Ishikawa (cell line): ENCODE results near the gene FHIT.

ENCODE experiments used
- CEBPB ChIP-seq: IDR thresholded peaks from 2 replicates; pipeline ENCODE4 v1.6.1; 2012
- CREB1 ChIP-seq: IDR thresholded peaks from 2 replicates; pipeline ENCODE4 v1.6.1; 2012; ENCODE audit warnings: low read depth
- EP300 ChIP-seq: IDR thresholded peaks from 2 replicates; pipeline ENCODE4 v1.6.1; 2012; ENCODE audit warnings: borderline replicate concordance
- NFIC ChIP-seq: IDR thresholded peaks from 2 replicates; pipeline ENCODE4 v1.6.1; 2012
- TF ChIP-seq, protein P1 (sequence below): IDR thresholded peaks from 2 replicates; pipeline ENCODE4 v1.6.1; 2012; ENCODE audit warnings: low read depth, mild to moderate bottlenecking

DNA sequence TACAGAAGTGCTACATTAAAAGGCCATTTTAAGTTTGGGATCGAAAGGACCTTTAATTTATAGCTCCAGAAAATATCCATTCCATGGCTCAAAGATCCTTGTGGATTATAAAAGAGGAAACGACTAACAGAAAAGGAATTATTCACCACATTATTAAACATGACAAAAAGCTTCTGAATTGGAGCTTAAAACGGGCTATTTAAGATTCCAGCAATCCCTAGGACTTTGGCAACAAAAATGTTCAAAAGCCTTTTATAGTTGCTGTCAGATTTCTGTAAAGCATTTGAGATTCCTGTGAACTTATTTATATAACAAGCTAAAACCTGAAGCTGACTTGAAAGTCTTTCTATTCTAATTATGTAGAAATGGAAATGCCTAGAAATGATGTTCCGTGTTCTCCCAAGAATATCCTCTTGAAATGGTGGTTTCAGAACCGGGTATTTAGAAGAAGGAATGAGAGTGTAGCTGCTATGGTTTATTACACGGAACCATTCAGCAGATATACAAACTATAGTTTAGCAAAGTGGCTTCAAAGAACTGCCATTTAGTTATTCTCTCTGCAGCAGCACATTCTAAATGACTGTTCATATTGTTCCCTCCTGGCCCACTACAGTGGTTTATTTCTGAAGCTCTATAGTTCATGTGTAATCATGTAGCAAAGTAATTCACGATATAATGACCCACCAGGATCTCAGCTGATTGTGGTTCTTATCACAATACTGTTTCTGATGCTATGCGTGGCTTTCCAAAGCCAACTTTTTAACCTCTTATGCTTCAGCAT is 961.7 kb downstream of the FHIT start:
- TF ChIP-seq CREB1 (no peak), CEBPB (no peak), EP300 (no peak), NFIC (no peak)
- TF ChIP-seq, protein P1, sequence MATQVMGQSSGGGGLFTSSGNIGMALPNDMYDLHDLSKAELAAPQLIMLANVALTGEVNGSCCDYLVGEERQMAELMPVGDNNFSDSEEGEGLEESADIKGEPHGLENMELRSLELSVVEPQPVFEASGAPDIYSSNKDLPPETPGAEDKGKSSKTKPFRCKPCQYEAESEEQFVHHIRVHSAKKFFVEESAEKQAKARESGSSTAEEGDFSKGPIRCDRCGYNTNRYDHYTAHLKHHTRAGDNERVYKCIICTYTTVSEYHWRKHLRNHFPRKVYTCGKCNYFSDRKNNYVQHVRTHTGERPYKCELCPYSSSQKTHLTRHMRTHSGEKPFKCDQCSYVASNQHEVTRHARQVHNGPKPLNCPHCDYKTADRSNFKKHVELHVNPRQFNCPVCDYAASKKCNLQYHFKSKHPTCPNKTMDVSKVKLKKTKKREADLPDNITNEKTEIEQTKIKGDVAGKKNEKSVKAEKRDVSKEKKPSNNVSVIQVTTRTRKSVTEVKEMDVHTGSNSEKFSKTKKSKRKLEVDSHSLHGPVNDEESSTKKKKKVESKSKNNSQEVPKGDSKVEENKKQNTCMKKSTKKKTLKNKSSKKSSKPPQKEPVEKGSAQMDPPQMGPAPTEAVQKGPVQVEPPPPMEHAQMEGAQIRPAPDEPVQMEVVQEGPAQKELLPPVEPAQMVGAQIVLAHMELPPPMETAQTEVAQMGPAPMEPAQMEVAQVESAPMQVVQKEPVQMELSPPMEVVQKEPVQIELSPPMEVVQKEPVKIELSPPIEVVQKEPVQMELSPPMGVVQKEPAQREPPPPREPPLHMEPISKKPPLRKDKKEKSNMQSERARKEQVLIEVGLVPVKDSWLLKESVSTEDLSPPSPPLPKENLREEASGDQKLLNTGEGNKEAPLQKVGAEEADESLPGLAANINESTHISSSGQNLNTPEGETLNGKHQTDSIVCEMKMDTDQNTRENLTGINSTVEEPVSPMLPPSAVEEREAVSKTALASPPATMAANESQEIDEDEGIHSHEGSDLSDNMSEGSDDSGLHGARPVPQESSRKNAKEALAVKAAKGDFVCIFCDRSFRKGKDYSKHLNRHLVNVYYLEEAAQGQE = no peak
